Measurements from ENCODE around the gene OXER1.

OXER1 gene

GRCh38 chr2:42802150-42802549 is 38.2 kb upstream of the OXER1 start:
- DNase-seq: no peak
- intact Hi-C loops (cut with DNase I; ENCODE audit: low total_unique reads): no loop called here
- TF ChIP-seq CTCF (IDR thresholded peaks at IDR 0.05): no peak
- H3K27ac ChIP-seq: no peak overlapping the region
- no peaks in the 10 kb centered on the region for H3K9me3 ChIP-seq
- H3K4me1 ChIP-seq: peaks cover 0 to 13% (median 4%) of the 10 kb centered on the region in 4 donors
- no peak overlapping the region for H3K4me3 ChIP-seq
- H3K27me3 ChIP-seq: no peaks in the 10 kb centered on the region
- no peaks in the 10 kb centered on the region for H3K36me3 ChIP-seq

GRCh38 chr2:42801381-42801780 is 37.4 kb upstream of the OXER1 start:
- DNase-seq: no peak
- Histone ChIP-seq H3K4me3 (no peak overlapping the region), H3K27ac (peak overlapping the region; percentile 3 to 64), H3K27me3 (no peaks in the 10 kb centered on the region), H3K9me3 (no peaks in the 10 kb centered on the region), H3K4me1 (peaks cover 0 to 21% (median 6%) of the 10 kb centered on the region in 4 donors), H3K36me3 (no peaks in the 10 kb centered on the region)
- TF ChIP-seq CTCF (IDR thresholded peaks at IDR 0.05): no peak
- intact Hi-C loops (cut with DNase I; ENCODE audit: low total_unique reads): no loop called here

GRCh38 chr2:42800981-42801380 is 37.0 kb upstream of the OXER1 start:
- Histone ChIP-seq H3K4me1 (peaks cover 0 to 25% (median 9%) of the 10 kb centered on the region in 4 donors), H3K27me3 (no peaks in the 10 kb centered on the region), H3K36me3 (no peaks in the 10 kb centered on the region), H3K9me3 (no peaks in the 10 kb centered on the region), H3K27ac (peak overlapping the region; percentile 3 to 64), H3K4me3 (no peak overlapping the region)
- no peak for DNase-seq
- TF ChIP-seq CTCF (IDR thresholded peaks at IDR 0.05): no peak
- intact Hi-C loops (cut with DNase I; ENCODE audit: low total_unique reads): no loop called here

GRCh38 chr2:42800461-42800962 is 36.6 kb upstream of the OXER1 start:
- Histone ChIP-seq H3K27me3 (no peaks in the 10 kb centered on the region), H3K36me3 (no peaks in the 10 kb centered on the region), H3K4me3 (no peak overlapping the region), H3K9me3 (no peaks in the 10 kb centered on the region), H3K4me1 (peaks cover 0 to 29% (median 12%) of the 10 kb centered on the region in 4 donors), H3K27ac (no peak overlapping the region)
- intact Hi-C loops (cut with DNase I; ENCODE audit: low total_unique reads): no loop called here
- DNase-seq: no peak
- no peak for TF ChIP-seq CTCF (IDR thresholded peaks at IDR 0.05)

- Histone ChIP-seq H3K27me3 (no peaks in the 10 kb centered on the region), H3K36me3 (no peaks in the 10 kb centered on the region), H3K27ac (no peak overlapping the region), H3K9me3 (no peaks in the 10 kb centered on the region), H3K4me1 (peaks cover 0 to 34% (median 13%) of the 10 kb centered on the region in 4 donors), H3K4me3 (no peak overlapping the region)
- no peak for DNase-seq
- intact Hi-C loops (cut with DNase I; ENCODE audit: low total_unique reads): no loop called here
- no peak for TF ChIP-seq CTCF (IDR thresholded peaks at IDR 0.05)
Measured at GRCh38 chr2:42799881-42800280, 35.9 kb upstream of the OXER1 start.

- no peak overlapping the region for H3K4me3 ChIP-seq
- intact Hi-C loops (cut with DNase I; ENCODE audit: low total_unique reads): no loop called here
- no peaks in the 10 kb centered on the region for H3K36me3 ChIP-seq
- H3K27ac ChIP-seq: peak overlapping the region in 1 of 2 donors; percentile 99
- H3K9me3 ChIP-seq: no peaks in the 10 kb centered on the region
- DNase-seq: no peak
- TF ChIP-seq CTCF (IDR thresholded peaks at IDR 0.05): no peak
- H3K27me3 ChIP-seq: no peaks in the 10 kb centered on the region
- H3K4me1 ChIP-seq: peaks cover 0 to 53% (median 18%) of the 10 kb centered on the region in 4 donors
Measured at GRCh38 chr2:42797281-42797680, 33.3 kb upstream of the OXER1 start.
